ENCODE measurements around the gene DYRK4. TPM values are rescaled to one million over a fixed set of nuclear protein-coding genes. Genes with fewer than 3 reads are reported as not detected.
A peak's percentile ranks its signal among the peaks of the same experiment; 100 is the strongest.
"Not testable (repeated sequence)": the region's sequence is repeated elsewhere in the genome, so short reads cannot be mapped to it uniquely, and the experiment has no call there.

DYRK4 gene, protein sequence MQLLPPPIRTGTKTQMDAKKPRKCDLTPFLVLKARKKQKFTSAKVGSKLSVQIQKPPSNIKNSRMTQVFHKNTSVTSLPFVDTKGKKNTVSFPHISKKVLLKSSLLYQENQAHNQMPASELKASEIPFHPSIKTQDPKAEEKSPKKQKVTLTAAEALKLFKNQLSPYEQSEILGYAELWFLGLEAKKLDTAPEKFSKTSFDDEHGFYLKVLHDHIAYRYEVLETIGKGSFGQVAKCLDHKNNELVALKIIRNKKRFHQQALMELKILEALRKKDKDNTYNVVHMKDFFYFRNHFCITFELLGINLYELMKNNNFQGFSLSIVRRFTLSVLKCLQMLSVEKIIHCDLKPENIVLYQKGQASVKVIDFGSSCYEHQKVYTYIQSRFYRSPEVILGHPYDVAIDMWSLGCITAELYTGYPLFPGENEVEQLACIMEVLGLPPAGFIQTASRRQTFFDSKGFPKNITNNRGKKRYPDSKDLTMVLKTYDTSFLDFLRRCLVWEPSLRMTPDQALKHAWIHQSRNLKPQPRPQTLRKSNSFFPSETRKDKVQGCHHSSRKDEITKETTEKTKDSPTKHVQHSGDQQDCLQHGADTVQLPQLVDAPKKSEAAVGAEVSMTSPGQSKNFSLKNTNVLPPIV
- total RNA-seq, result 10 to 100 TPM; 51.2 to 55.6 TPM

DNA sequence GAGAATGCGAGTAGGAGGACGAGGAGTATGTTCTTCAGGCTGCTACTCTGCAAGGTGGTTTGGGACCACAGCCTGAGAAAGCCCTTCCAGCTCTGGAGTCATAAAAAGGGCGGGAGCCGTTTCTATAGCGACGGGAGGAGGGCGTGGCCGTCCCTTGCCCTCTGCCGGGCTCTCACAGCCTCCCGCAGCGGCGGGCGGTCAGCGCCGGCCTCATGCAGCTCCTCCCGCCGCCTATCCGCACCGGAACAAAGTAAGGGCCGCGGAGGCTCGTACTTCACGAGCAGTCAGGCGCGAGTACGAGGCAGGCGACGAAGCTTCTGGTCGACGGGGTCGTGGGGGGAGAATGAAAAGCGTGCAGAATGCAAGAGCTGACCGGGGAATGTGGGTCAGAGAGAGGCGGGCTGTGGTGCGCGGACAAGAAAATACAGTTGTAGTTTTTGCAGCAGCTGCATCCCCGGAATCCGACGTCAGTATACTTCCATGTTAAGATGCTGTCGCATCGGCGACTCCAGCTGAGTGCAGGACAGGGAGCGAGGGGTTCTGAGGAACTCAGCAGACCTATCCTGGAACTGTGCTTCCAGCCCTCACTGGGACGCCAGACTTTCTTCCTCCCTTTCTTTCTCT lies at the start of gene DYRK4:
DYRK4 (plus strand) TSS at position 175 of the 624 bp plus-strand sequence; CDS start at position 213, 38 bp downstream.
- H3K27ac Mint-ChIP-seq, result no peak within 1 kb of the TSS
- ATAC-seq (replicated peaks in 1 of 2), result no peak
- no peak for DNase-seq
- no peaks in the 10 kb centered on the region for H3K9me3 Mint-ChIP-seq
- peaks cover 7 to 9% of the 10 kb centered on the region in 2 donors for H3K36me3 Mint-ChIP-seq (ENCODE audit: insufficient read depth in 2 of 2)
- H3K27me3 Mint-ChIP-seq (ENCODE audit: low read depth), result peaks cover 24% of the 10 kb centered on the region
- H3K4me3 Mint-ChIP-seq, result no peak within 1 kb of the TSS
- no peaks in the 10 kb centered on the region for H3K4me1 Mint-ChIP-seq (ENCODE audit: low read depth)

GRCh38 chr12:4518106-4518728 lies 43.8 kb upstream of the DYRK4 start:
- Mint-ChIP-seq H3K27ac (no peak overlapping the region), H3K27me3 (ENCODE audit: low read depth) (no peaks in the 10 kb centered on the region), H3K4me3 (no peak overlapping the region), H3K9me3 (no peaks in the 10 kb centered on the region), H3K4me1 (ENCODE audit: low read depth) (no peaks in the 10 kb centered on the region), H3K36me3 (ENCODE audit: insufficient read depth in 2 of 2) (peaks cover 0 to 3% of the 10 kb centered on the region in 2 donors)
- no peak for ATAC-seq (replicated peaks in 1 of 2)
- DNase-seq, result no peak

GRCh38 chr12:4523443-4523842 lies 38.6 kb upstream of the DYRK4 start:
- not testable (repeated sequence) for H3K36me3 Mint-ChIP-seq (ENCODE audit: insufficient read depth in 2 of 2); H3K27me3 Mint-ChIP-seq (ENCODE audit: low read depth); DNase-seq; ATAC-seq (replicated peaks in 1 of 2); H3K4me1 Mint-ChIP-seq (ENCODE audit: low read depth); H3K27ac Mint-ChIP-seq; H3K9me3 Mint-ChIP-seq; H3K4me3 Mint-ChIP-seq

GRCh38 chr12:4526923-4527546 lies 35.0 kb upstream of the DYRK4 start:
- H3K4me1 Mint-ChIP-seq (ENCODE audit: low read depth), result no peaks in the 10 kb centered on the region
- DNase-seq, result no peak
- H3K27ac Mint-ChIP-seq, result no peak overlapping the region
- H3K9me3 Mint-ChIP-seq, result no peaks in the 10 kb centered on the region
- peaks cover 0 to 6% of the 10 kb centered on the region in 2 donors for H3K36me3 Mint-ChIP-seq (ENCODE audit: insufficient read depth in 2 of 2)
- ATAC-seq (replicated peaks in 1 of 2), result no peak
- H3K27me3 Mint-ChIP-seq (ENCODE audit: low read depth), result no peaks in the 10 kb centered on the region
- H3K4me3 Mint-ChIP-seq, result no peak overlapping the region

DNA sequence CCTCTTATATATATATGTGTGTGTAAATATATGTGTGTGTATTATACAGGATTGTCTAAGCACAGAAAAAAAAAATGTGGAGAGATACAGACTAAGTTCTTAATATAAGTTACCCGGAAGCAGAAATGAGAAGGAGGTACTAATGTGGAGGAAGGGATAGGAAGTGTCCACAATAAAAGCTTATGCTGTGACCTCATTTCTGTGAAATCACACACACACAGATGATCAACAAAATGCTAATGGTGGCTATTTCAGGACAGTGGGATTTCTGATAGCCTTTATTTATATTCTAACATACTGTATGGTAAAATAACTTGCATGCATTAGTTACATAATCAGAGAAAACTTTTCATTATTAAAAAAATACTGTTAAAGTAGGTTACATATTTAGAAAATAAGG lies 31.8 kb upstream of the DYRK4 start:
- no peak for ATAC-seq (replicated peaks in 1 of 2)
- DNase-seq, result no peak
- H3K27ac Mint-ChIP-seq, result peak overlapping the region; percentile 90
- H3K9me3 Mint-ChIP-seq, result no peaks in the 10 kb centered on the region
- no peaks in the 10 kb centered on the region for H3K4me1 Mint-ChIP-seq (ENCODE audit: low read depth)
- H3K4me3 Mint-ChIP-seq, result no peak overlapping the region
- peaks cover 0 to 2% of the 10 kb centered on the region in 2 donors for H3K36me3 Mint-ChIP-seq (ENCODE audit: insufficient read depth in 2 of 2)
- H3K27me3 Mint-ChIP-seq (ENCODE audit: low read depth), result no peaks in the 10 kb centered on the region

- Mint-ChIP-seq H3K4me1 (ENCODE audit: low read depth) (peaks cover 1% of the 10 kb centered on the region), H3K27me3 (ENCODE audit: low read depth) (no peaks in the 10 kb centered on the region), H3K36me3 (ENCODE audit: insufficient read depth in 2 of 2) (peaks cover 0 to under 1% of the 10 kb centered on the region in 2 donors), H3K9me3 (no peaks in the 10 kb centered on the region), H3K27ac (no peak overlapping the region), H3K4me3 (no peak overlapping the region)
- ATAC-seq (replicated peaks in 1 of 2) (no peak), DNase-seq (no peak)
Observed at GRCh38 chr12:4530982-4531586, 30.9 kb upstream of the DYRK4 start.

DNA sequence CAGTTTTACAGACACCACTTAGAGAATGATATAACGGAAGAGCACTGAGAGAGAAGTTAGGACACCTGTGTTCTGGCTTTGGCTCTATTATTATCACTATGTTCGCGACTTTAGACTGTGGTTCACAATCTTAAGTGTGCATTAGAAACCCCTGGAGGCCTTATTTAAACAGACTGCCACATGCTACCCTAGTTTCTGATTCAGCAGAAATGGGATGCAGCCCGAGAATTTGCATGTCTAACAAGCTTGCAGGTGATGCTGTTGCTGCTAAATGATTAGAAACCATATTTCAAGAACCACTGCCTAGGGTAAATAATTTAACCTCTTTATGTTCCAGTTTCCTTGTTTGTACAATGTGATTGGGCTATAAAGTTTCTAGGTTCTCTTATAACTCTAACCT lies 26.9 kb upstream of the DYRK4 start:
- Mint-ChIP-seq H3K27ac (no peak overlapping the region), H3K27me3 (ENCODE audit: low read depth) (no peaks in the 10 kb centered on the region), H3K36me3 (ENCODE audit: insufficient read depth in 2 of 2) (peaks cover 0 to 4% of the 10 kb centered on the region in 2 donors), H3K9me3 (no peaks in the 10 kb centered on the region), H3K4me3 (no peak overlapping the region), H3K4me1 (ENCODE audit: low read depth) (peaks cover 26% of the 10 kb centered on the region)
- ATAC-seq (replicated peaks in 1 of 2) (no peak), DNase-seq (no peak)

GRCh38 chr12:4535871-4536270 lies 26.1 kb upstream of the DYRK4 start:
- Mint-ChIP-seq H3K36me3 (ENCODE audit: insufficient read depth in 2 of 2) (peaks cover 0 to 4% of the 10 kb centered on the region in 2 donors), H3K27me3 (ENCODE audit: low read depth) (no peaks in the 10 kb centered on the region), H3K27ac (peak overlapping the region; percentile 64), H3K4me1 (ENCODE audit: low read depth) (peaks cover 28% of the 10 kb centered on the region), H3K9me3 (no peaks in the 10 kb centered on the region), H3K4me3 (no peak overlapping the region)
- no peak for DNase-seq
- ATAC-seq (replicated peaks in 1 of 2), result no peak

DNA sequence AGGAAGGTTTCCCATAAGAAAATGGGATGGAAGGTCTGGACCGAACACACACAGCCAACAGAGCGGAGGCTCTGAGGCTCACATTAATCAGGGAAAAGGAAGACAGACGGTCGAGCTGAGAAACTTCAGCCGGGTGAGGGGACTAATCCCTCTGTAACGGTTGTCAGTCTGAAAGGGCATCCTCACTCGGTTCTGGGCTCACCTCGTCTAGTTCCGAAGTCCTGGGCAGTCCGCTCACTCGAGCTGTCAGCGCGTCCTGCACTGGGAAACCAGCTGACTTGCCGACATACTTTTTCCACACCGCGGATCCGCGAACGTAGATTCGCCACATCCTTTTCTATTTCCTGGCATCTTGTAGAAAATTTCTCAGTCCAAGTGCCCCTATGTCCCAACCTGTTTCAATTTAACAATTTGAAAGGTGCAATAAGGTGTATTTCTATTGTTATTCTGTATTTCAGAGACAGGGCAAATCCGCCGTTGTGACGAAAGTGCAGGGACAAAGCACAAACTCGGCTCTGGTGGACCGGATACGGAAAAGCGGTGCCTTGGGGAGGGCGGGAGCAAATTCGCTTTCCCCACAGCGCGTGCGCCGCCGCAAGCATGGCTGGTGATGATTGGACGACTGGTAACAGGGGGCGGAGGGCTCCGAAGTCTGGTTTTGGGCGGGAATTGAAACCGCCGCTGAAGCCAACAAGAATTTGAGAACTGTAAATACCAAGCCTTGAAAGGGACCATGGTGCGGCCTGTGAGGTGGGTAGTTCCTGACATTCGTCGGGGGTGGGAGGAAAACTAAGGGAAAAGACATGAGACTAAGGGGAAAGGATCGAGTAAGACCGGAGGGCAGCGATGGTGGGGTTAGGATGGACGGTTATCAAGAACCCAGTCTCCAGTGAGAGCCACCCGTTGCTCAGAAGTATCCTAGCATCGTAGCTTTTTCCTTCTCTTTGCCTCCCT lies 23.5 kb upstream of the DYRK4 start, which contains the start of gene RAD51AP1:
RAD51AP1 (plus strand) TSS at position 684 of the 954 bp plus-strand sequence; CDS start at position 734, 50 bp downstream.
- ATAC-seq (replicated peaks in 1 of 2) (peak; percentile 99), DNase-seq (peak; percentile 95 to 96)
- H3K27ac Mint-ChIP-seq, result peak within 1 kb of the TSS; percentile 100
- H3K27me3 Mint-ChIP-seq (ENCODE audit: low read depth), result no peaks in the 10 kb centered on the region
- H3K9me3 Mint-ChIP-seq, result no peaks in the 10 kb centered on the region
- peaks cover 2 to 11% of the 10 kb centered on the region in 2 donors for H3K36me3 Mint-ChIP-seq (ENCODE audit: insufficient read depth in 2 of 2)
- peaks cover 33% of the 10 kb centered on the region for H3K4me1 Mint-ChIP-seq (ENCODE audit: low read depth)
- H3K4me3 Mint-ChIP-seq, result peak within 1 kb of the TSS; percentile 95 to 99

- Mint-ChIP-seq H3K27me3 (ENCODE audit: low read depth) (no peaks in the 10 kb centered on the region), H3K4me1 (ENCODE audit: low read depth) (peaks cover 33% of the 10 kb centered on the region), H3K36me3 (ENCODE audit: insufficient read depth in 2 of 2) (peaks cover 3 to 19% of the 10 kb centered on the region in 2 donors), H3K9me3 (no peaks in the 10 kb centered on the region), H3K4me3 (peak overlapping the region; percentile 95 to 99), H3K27ac (peak overlapping the region; percentile 100)
- ATAC-seq (replicated peaks in 1 of 2), result peak; percentile 22 to 37
- DNase-seq, result no peak
Observed at GRCh38 chr12:4539167-4539870, 22.7 kb upstream of the DYRK4 start.

- no peaks in the 10 kb centered on the region for H3K27me3 Mint-ChIP-seq (ENCODE audit: low read depth)
- H3K27ac Mint-ChIP-seq, result peak overlapping the region; percentile 100
Observed at GRCh38 chr12:4540170-4540569, 21.8 kb upstream of the DYRK4 start.

More at GRCh38 chr12:4540170-4540569, 21.8 kb upstream of the DYRK4 start:
- Mint-ChIP-seq H3K9me3 (no peaks in the 10 kb centered on the region), H3K4me1 (ENCODE audit: low read depth) (peaks cover 33% of the 10 kb centered on the region), H3K36me3 (ENCODE audit: insufficient read depth in 2 of 2) (peaks cover 9 to 22% of the 10 kb centered on the region in 2 donors), H3K4me3 (peak overlapping the region; percentile 95 to 99)
- ATAC-seq (replicated peaks in 1 of 2) (peak in 1 of 2 donors; percentile 8), DNase-seq (no peak)
